Heart left ventricle (tissue), 16 donors: ENCODE data around the gene CYP4F11. TPM values are rescaled to one million over a fixed set of nuclear protein-coding genes. Genes with fewer than 3 reads are reported as not detected.
"Not testable (repeated sequence)": the region's sequence is repeated elsewhere in the genome, so short reads cannot be mapped to it uniquely, and the experiment has no call there.

Source experiments
- ATAC-seq, 4 donors: fragments of 200-7000 bp; cut with Tn5 transposase; one replicate each; pipeline ENCODE4 v1.9.1; 2020 to 2022; ENCODE audit warnings: moderate library complexity in 4 of 4, mild to moderate bottlenecking in 3 of 4, moderate number of reproducible peaks in 1 of 4
- DNase-seq, 5 donors: peaks; one replicate each; pipeline ENCODE4 v3.0.0-alpha.2; 2020
- H3K27ac ChIP-seq, 12 donors: fragments of 200-600 bp; sonication (generic) in 4 of 12; one replicate each; pipeline versions ENCODE4 v1.5.0 to v1.8.0; 2016 to 2022; ENCODE audit warnings: mild to moderate bottlenecking in 2 of 12
- H3K27me3 ChIP-seq, 9 donors: fragments of 200-600 bp; sonication (generic) in 2 of 9; one replicate each; pipeline versions ENCODE4 v1.5.1 to v1.8.0; 2016 to 2022; ENCODE audit warnings: mild to moderate bottlenecking in 3 of 9
- H3K36me3 ChIP-seq, 9 donors: fragments of 200-600 bp; sonication (generic) in 2 of 9; one replicate each; pipeline versions ENCODE4 v1.5.0 to v1.8.0; 2018 to 2022; ENCODE audit warnings: mild to moderate bottlenecking in 2 of 9
- H3K4me1 ChIP-seq, 12 donors: fragments of 200-600 bp; sonication (generic) in 4 of 12; one replicate each; pipeline versions ENCODE4 v1.5.0 to v1.8.0; 2016 to 2022; ENCODE audit warnings: mild to moderate bottlenecking in 3 of 12
- H3K4me3 ChIP-seq, 12 donors: fragments of 200-600 bp; sonication (generic) in 4 of 12; one replicate each; pipeline versions ENCODE4 v1.5.0 to v1.8.0; 2017 to 2022; ENCODE audit warnings: mild to moderate bottlenecking in 9 of 12, moderate library complexity in 4 of 12
- H3K9me3 ChIP-seq, 12 donors: fragments of 200-600 bp; sonication (generic) in 4 of 12; one replicate each; pipeline versions ENCODE4 v1.5.0 to v1.8.0; 2016 to 2022; ENCODE audit warnings: mild to moderate bottlenecking in 1 of 12
- CTCF ChIP-seq, 12 donors: fragments of 200-600 bp; sonication (generic) in 4 of 12; IDR thresholded peaks; one replicate each; pipeline versions ENCODE4 v1.5.0 to v1.8.0; 2018 to 2022; ENCODE audit warnings: antibody characterized with exemption in 12 of 12, mild to moderate bottlenecking in 5 of 12
- POLR2A ChIP-seq, 2 donors: fragments of 450-650 bp; IDR thresholded peaks; one replicate each; pipeline ENCODE4 v1.6.1; 2017; ENCODE audit warnings: antibody characterized with exemption in 2 of 2, mild to moderate bottlenecking in 2 of 2, moderate library complexity in 2 of 2
- WGBS, 4 donors: extraction: QIAGEN DNeasy Blood & Tissue Kit in 2 of 4; methylation state at CpG; one replicate each; pipeline versions ENCODE4 v1.1.5 to v1.1.7; 2013 to 2018; 5-methylcytosine and 5-hydroxymethylcytosine counted together
- intact Hi-C, 10 donors: fragments of 100-400 bp; cut with DNase I; formaldehyde crosslinking; loops; one replicate each; pipeline versions ENCODE4 v1.11.1 to v1.14.2; 2022
- polyA plus RNA-seq, 2 donors: library from polyadenylated mRNA; stranded (reverse); fragments of 200-250 nt; gene quantifications; one replicate each; pipeline ENCODE4 v1.2.3, GENCODE V29; 2013
- total RNA-seq, 9 donors: library from RNA; depleted of rRNA in 2 of 9; stranded (reverse); fragments of >200 nt in 2 of 9; fragmentation: NEBNext Ultra II Directional in 3 of 9; extraction: Animal tissue kit (Norgen Biotek cat#: 25700) in 3 of 9; gene quantifications; one replicate each; pipeline versions ENCODE4 v1.1.0 to v1.2.4, GENCODE V29; 2016 to 2023
- donor health status: ischemic (EF 13 %, LVEDD 7.1; RV severe dilation, severe dysfunction).
- donor health status: healthy with polysubstance abuse.
- donor health status: DM: no; HTN: yes; CAD: no.
- donor health status: DM: no; HTN: no; CAD: no.
- donor health status: ischemic (EF 25% LVEDD 6.9; RV normal size, moderate dysfunction).
- donor health status: ischemic (EF 25% LVEDD 5.7; RV mildly dilated, moderate dysfunction).
- donor health status: healthy.
- donor health status: DM: yes; HTN: yes; CAD: no.
- donor health status: ischemic (EF 35%, LVEDD 5.7; RV mildly dilated, moderate dysfunction).
- donor health status: nonischemic (EF 11% LVEDD 7.7; RV severe dilation, severe dysfunction).
- donor health status: DM: yes; HTN: yes; CAD: no.
- donor health status: PGD.
- donor health status: ischemic (EF 29% LVEDD 5.4; RV normal size, mild dysfunction).
- donor health status: nonischemic (EF 23%, LVEDD 6.1; RV moderate dilation, normal function).

Gene CYP4F11
- total and polyA plus RNA-seq, 11 donors: 0.07 to 1.6 (median 0.27) TPM; not detected in 4

- H3K9me3 ChIP-seq: no peaks in the 10 kb centered on the region
- ATAC-seq: no peak
- intact Hi-C loops: no loop called here
- H3K36me3 ChIP-seq: no peaks in the 10 kb centered on the region
- 65 to 69% (median 67%) methylated on average over 3 of the region's 3 CpGs for WGBS, 4 donors
- H3K27me3 ChIP-seq: peaks cover 0 to 19% (median 0%) of the 10 kb centered on the region in 9 donors
- no peak for TF ChIP-seq CTCF (IDR thresholded peaks at IDR 0.05)
- no peak for TF ChIP-seq POLR2A (IDR thresholded peaks at IDR 0.05)
- no peaks in the 10 kb centered on the region for H3K4me1 ChIP-seq
- H3K4me3 ChIP-seq: no peak overlapping the region
- no peak for DNase-seq
- H3K27ac ChIP-seq: no peak overlapping the region
Measured at GRCh38 chr19:15885167-15885566, 49.2 kb downstream of the CYP4F11 start.

GRCh38 chr19:15883329-15883728 lies 51.0 kb downstream of the CYP4F11 start:
- DNase-seq, H3K4me3 ChIP-seq, H3K9me3 ChIP-seq, H3K4me1 ChIP-seq, H3K36me3 ChIP-seq, intact Hi-C loops, ATAC-seq, H3K27ac ChIP-seq: not testable (repeated sequence)
- H3K27me3 ChIP-seq: peaks cover 0 to 30% (median 0%) of the 10 kb centered on the region in 9 donors
- WGBS, 4 donors: 77 to 84% (median 80%) methylated on average over 3 of the region's 3 CpGs

- Histone ChIP-seq H3K27ac (no peak overlapping the region), H3K27me3 (peaks cover 0 to 65% (median 12%) of the 10 kb centered on the region in 9 donors), H3K36me3 (no peaks in the 10 kb centered on the region), H3K9me3 (no peaks in the 10 kb centered on the region), H3K4me1 (no peaks in the 10 kb centered on the region), H3K4me3 (no peak overlapping the region)
- 43 to 55% (median 50%) methylated on average over 4 of the region's 4 CpGs for WGBS, 4 donors
- DNase-seq (no peak), ATAC-seq (no peak)
- no peak for TF ChIP-seq POLR2A (IDR thresholded peaks at IDR 0.05)
- no peak for TF ChIP-seq CTCF (IDR thresholded peaks at IDR 0.05)
- intact Hi-C loops: no loop called here
Measured at GRCh38 chr19:15874821-15875474, 59.4 kb downstream of the CYP4F11 start.

- ATAC-seq, H3K36me3 ChIP-seq, H3K27ac ChIP-seq, H3K4me1 ChIP-seq, H3K4me3 ChIP-seq, DNase-seq, intact Hi-C loops, H3K9me3 ChIP-seq: not testable (repeated sequence)
- H3K27me3 ChIP-seq: peaks cover 0 to 57% (median 12%) of the 10 kb centered on the region in 9 donors
- 78 to 89% (median 88%) methylated on average over 6 of the region's 6 CpGs for WGBS, 4 donors
Measured at GRCh38 chr19:15873771-15874170, 60.6 kb downstream of the CYP4F11 start.

- H3K27ac ChIP-seq: no peak overlapping the region
- no peak for ATAC-seq
- peaks cover 0 to 50% (median 12%) of the 10 kb centered on the region in 9 donors for H3K27me3 ChIP-seq
- 7 to 12% (median 8%) methylated on average over 11 of the region's 11 CpGs for WGBS, 4 donors
- no peaks in the 10 kb centered on the region for H3K9me3 ChIP-seq
- peak overlapping the region in 1 of 12 donors; percentile 8 for H3K4me3 ChIP-seq
- DNase-seq: no peak
- no peak for TF ChIP-seq CTCF (IDR thresholded peaks at IDR 0.05)
- H3K36me3 ChIP-seq: no peaks in the 10 kb centered on the region
- H3K4me1 ChIP-seq: no peaks in the 10 kb centered on the region
- intact Hi-C loops: no loop called here
Measured at GRCh38 chr19:15871570-15871969, 62.8 kb downstream of the CYP4F11 start.
